Natural killer cell (primary cell): Measurements from ENCODE around the gene BRIX1. TPM values are rescaled to one million over a fixed set of nuclear protein-coding genes. Genes with fewer than 3 reads are reported as not detected.

Experiments used
- ATAC-seq, 3 donors: fragments of 150-1000 bp in 2 of 3; fragments of 200-7000 bp in 1 of 3; cut with Tn5 transposase; 1 replicate in 1 of 3; 2 replicates in 2 of 3; pipeline ENCODE4 v1.10.0; 2021; ENCODE audit warnings: mild to moderate bottlenecking in 2 of 3, moderate library complexity in 2 of 3
- DNase-seq, 2 donors: peaks; one replicate each; pipeline versions ENCODE4 v3.0.0 to v3.0.0-alpha.2; 2013 to 2021; ENCODE audit warnings: mixed read lengths in 1 of 2
- H3K27ac ChIP-seq: one replicate; pipeline ENCODE4 v1.5.1; 2013; ENCODE audit warnings: mild to moderate bottlenecking, low read length
- H3K27me3 ChIP-seq: one replicate; pipeline ENCODE4 v1.6.1; 2013; ENCODE audit warnings: low read length; ENCODE audit not compliant: control insufficient read depth, insufficient read depth
- H3K36me3 ChIP-seq: one replicate; pipeline ENCODE4 v1.6.1; 2013; ENCODE audit warnings: low read length; ENCODE audit not compliant: control insufficient read depth, insufficient read depth
- H3K4me1 ChIP-seq: one replicate; pipeline ENCODE4 v1.6.1; 2013; ENCODE audit warnings: low read length; ENCODE audit not compliant: control insufficient read depth, insufficient read depth
- H3K4me3 ChIP-seq: one replicate; pipeline ENCODE4 v1.5.1; 2013; ENCODE audit warnings: low read length
- H3K9me3 ChIP-seq: one replicate; pipeline ENCODE4 v1.6.1; 2013; ENCODE audit warnings: low read length; ENCODE audit not compliant: control insufficient read depth, insufficient read depth
- H3K27ac Mint-ChIP-seq, 2 donors: one replicate each; pipeline ENCODE4 v1.8.0; 2022; ENCODE audit warnings: mild to moderate bottlenecking in 2 of 2, mixed read lengths in 2 of 2, moderate library complexity in 1 of 2
- H3K27me3 Mint-ChIP-seq, 2 donors: one replicate each; pipeline ENCODE4 v1.8.0; 2022; ENCODE audit warnings: low read depth in 2 of 2, mixed read lengths in 2 of 2
- H3K36me3 Mint-ChIP-seq: one replicate; pipeline ENCODE4 v1.8.0; 2022; ENCODE audit warnings: mixed read lengths
- H3K4me1 Mint-ChIP-seq, 2 donors: one replicate each; pipeline ENCODE4 v1.8.0; 2022; ENCODE audit warnings: mixed read lengths in 2 of 2
- H3K4me3 Mint-ChIP-seq: one replicate; pipeline ENCODE4 v1.8.0; 2022; ENCODE audit warnings: mild to moderate bottlenecking, moderate library complexity, mixed read lengths
- H3K9me3 Mint-ChIP-seq, 2 donors: one replicate each; pipeline ENCODE4 v1.8.0; 2022; ENCODE audit warnings: mixed read lengths in 2 of 2
- WGBS: methylation state at CpG from one replicate; pipeline ENCODE4 v1.1.7; 2013; ENCODE audit warnings: missing lambda C conversion rate; ENCODE audit not compliant: insufficient coverage; 5-methylcytosine and 5-hydroxymethylcytosine counted together
- intact Hi-C: fragments of 100-400 bp; cut with micrococcal nuclease; formaldehyde crosslinking; loops from one replicate; pipeline ENCODE4 v1.14.2; 2022
- total RNA-seq, 4 donors: library from RNA; stranded (reverse); fragments of 120-200 nt in 1 of 4; gene quantifications; one replicate each; pipeline versions ENCODE4 v1.2.3 to v1.2.4, GENCODE V29; 2013 to 2022
- TF ChIP-seq, protein P1 (sequence below): fragments of 200-600 bp; IDR thresholded peaks from one replicate; pipeline ENCODE4 v1.8.0; 2022; ENCODE audit warnings: antibody characterized with exemption

BRIX1 gene
- total RNA-seq, 3 donors from 2014 or later (not counting 1 experiment from before 2014, with no cell fraction given) = 18.0 to 30.9 (median 30.6) TPM

GRCh38 chr5:34927785-34928184 is 12.3 kb downstream of the BRIX1 start:
- Mint-ChIP-seq H3K4me3 (no peak overlapping the region), H3K4me1 (peaks cover 17 to 27% of the 10 kb centered on the region in 2 donors), H3K27me3 (no peaks in the 10 kb centered on the region), H3K36me3 (peaks cover 17% of the 10 kb centered on the region), H3K9me3 (no peaks in the 10 kb centered on the region), H3K27ac (no peak overlapping the region)
- TF ChIP-seq, protein P1, sequence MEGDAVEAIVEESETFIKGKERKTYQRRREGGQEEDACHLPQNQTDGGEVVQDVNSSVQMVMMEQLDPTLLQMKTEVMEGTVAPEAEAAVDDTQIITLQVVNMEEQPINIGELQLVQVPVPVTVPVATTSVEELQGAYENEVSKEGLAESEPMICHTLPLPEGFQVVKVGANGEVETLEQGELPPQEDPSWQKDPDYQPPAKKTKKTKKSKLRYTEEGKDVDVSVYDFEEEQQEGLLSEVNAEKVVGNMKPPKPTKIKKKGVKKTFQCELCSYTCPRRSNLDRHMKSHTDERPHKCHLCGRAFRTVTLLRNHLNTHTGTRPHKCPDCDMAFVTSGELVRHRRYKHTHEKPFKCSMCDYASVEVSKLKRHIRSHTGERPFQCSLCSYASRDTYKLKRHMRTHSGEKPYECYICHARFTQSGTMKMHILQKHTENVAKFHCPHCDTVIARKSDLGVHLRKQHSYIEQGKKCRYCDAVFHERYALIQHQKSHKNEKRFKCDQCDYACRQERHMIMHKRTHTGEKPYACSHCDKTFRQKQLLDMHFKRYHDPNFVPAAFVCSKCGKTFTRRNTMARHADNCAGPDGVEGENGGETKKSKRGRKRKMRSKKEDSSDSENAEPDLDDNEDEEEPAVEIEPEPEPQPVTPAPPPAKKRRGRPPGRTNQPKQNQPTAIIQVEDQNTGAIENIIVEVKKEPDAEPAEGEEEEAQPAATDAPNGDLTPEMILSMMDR = no peak
- Histone ChIP-seq H3K27ac (no peak overlapping the region), H3K36me3 (peaks cover 34% of the 10 kb centered on the region), H3K27me3 (no peaks in the 10 kb centered on the region), H3K4me3 (no peak overlapping the region), H3K4me1 (peaks cover 3% of the 10 kb centered on the region), H3K9me3 (no peaks in the 10 kb centered on the region)
- intact Hi-C loops = no loop called here
- ATAC-seq (no peak), DNase-seq (no peak)
- 99% methylated on average over 5 of the region's 5 CpGs for WGBS

DNA sequence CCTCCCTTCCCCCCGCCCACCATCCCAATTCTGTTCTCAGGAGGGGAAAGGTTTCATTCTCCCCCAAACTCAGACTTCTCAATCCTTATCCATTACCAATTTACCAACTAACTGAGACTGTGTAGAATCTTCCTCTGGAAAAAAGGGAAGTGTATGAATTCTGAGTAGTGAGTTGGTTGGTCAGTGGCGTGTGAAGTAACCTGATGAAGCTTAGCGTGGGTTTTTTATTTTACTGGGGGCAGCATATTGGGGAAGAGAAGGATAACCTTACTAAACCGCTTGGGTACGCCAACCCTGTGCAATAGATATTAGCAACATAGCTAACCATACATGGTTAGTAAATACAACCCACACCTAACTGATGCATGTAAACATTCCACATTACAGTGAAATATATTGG is 12.8 kb downstream of the BRIX1 start:
- Histone ChIP-seq H3K4me3 (no peak overlapping the region), H3K4me1 (peaks cover 3% of the 10 kb centered on the region), H3K9me3 (no peaks in the 10 kb centered on the region), H3K36me3 (peaks cover 29% of the 10 kb centered on the region), H3K27me3 (no peaks in the 10 kb centered on the region), H3K27ac (no peak overlapping the region)
- Mint-ChIP-seq H3K36me3 (peaks cover 15% of the 10 kb centered on the region), H3K4me1 (peaks cover 17 to 27% of the 10 kb centered on the region in 2 donors), H3K27me3 (no peaks in the 10 kb centered on the region), H3K27ac (peak overlapping the region in 1 of 2 donors; percentile 91), H3K9me3 (no peaks in the 10 kb centered on the region), H3K4me3 (peak overlapping the region; percentile 86)
- intact Hi-C loops = no loop called here
- WGBS = 87% methylated on average over 2 of the region's 5 CpGs
- ATAC-seq = no peak
- no peak for DNase-seq
- TF ChIP-seq, protein P1 = no peak

DNA sequence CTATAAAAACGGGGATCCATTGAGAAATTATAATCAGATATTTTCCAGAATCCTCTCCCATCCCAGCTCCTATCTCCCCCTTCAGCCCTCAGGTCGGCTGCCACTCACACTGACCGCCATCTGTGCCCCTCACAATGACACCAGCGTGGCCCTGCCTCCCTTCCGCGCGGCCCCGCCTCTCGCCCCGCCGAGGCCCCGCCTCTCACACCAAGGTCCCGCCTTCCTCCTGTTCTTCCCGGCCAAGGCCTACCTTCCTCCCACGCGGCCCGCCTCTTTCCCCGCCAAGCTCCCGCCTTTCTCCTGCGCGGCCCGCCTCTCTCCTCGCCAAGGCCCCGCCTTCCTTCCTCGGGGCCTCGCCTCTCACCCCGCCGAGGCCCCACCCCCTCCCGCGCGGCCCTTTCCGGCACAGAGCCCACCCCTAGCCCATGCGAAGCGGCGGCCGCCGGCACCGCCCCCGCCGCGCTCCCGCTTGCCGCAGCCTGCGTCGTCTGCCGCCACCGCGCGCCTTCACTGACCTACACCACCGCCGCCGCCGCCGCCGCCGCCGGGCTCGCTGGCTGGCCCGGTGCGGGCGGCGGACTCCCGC is 13.7 kb downstream of the BRIX1 start, which contains the start of gene DNAJC21:
TSS of gene DNAJC21 (plus strand) at position 426 of the 586 bp plus-strand sequence. CDS start 261 bp downstream, outside the sequence.
- ATAC-seq (peak; percentile 86 to 97 (median 88)), DNase-seq (peak; percentile 93 to 98)
- Mint-ChIP-seq H3K27ac (peak within 1 kb of the TSS; percentile 91 to 96), H3K36me3 (peaks cover 8% of the 10 kb centered on the region), H3K4me3 (peak within 1 kb of the TSS; percentile 97), H3K9me3 (no peaks in the 10 kb centered on the region), H3K4me1 (peaks cover 23 to 34% of the 10 kb centered on the region in 2 donors), H3K27me3 (no peaks in the 10 kb centered on the region)
- H3K9me3 ChIP-seq = no peaks in the 10 kb centered on the region
- peaks cover 3% of the 10 kb centered on the region for H3K4me1 ChIP-seq
- H3K27me3 ChIP-seq = no peaks in the 10 kb centered on the region
- TF ChIP-seq, protein P1 = no peak
- peak within 1 kb of the TSS; percentile 64 for H3K4me3 ChIP-seq
- intact Hi-C loops = loop anchor here (1.0 kb wide), 1 partner anchor 14 kb away; the partner anchor contains the start of genes BRIX1 and RAD1
- peaks cover 20% of the 10 kb centered on the region for H3K36me3 ChIP-seq
- WGBS = under 1% methylated on average over 63 of the region's 63 CpGs
- H3K27ac ChIP-seq = peak within 1 kb of the TSS; percentile 72
